Keratinocyte (primary cell): ENCODE data around the gene GTF2H1.

Experiments used
- CTCF ChIP-seq, 3 experiments: IDR thresholded peaks in 1 of 3; conservative IDR thresholded peaks in 1 of 3; optimal IDR thresholded peaks in 1 of 3; 2 replicates in 2 of 3; 3 replicates in 1 of 3; pipeline versions ENCODE3 to v1.5.1; 2011; ENCODE audit warnings: low read length in 3 of 3, mild to moderate bottlenecking in 3 of 3, moderate library complexity in 2 of 3, control low read depth in 1 of 3, inconsistent platforms in 1 of 3; ENCODE audit not compliant: insufficient read depth in 2 of 3; ENCODE audit errors: extremely low read depth in 1 of 3
- EZH2 ChIP-seq: IDR thresholded peaks from one replicate; pipeline ENCODE4 v1.6.1; 2012; ENCODE audit warnings: inconsistent platforms, mild to moderate bottlenecking, low read length, moderate library complexity

DNA sequence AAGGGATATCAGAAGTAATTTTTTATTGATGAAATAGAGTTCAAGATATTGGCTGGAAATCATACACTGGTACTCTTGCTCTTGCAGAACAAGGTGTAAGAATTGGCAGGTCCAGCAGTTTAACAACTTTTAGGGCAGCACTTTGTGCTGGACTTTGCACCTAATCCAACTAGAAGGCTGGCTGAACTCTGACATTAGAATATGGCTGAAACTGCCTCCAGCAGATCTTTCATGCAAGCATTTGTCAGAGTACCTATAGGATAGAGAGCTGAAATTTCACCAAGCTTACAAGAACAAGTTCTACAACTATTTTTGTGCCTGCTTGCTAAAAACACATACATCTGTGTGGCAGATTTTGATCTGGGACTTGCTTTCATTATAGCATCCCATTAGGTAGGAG is 17.6 kb upstream of the GTF2H1 start:
- no peak for TF ChIP-seq CTCF (optimal IDR thresholded peaks at IDR 0.05 in 1 of 3, IDR thresholded peaks at IDR 0.05 in 1 of 3, conservative IDR thresholded peaks at IDR 0.05 in 1 of 3; ENCODE audit: extremely low read depth in 1 of 3, insufficient read depth in 2 of 3, low read length in 3 of 3)
- TF ChIP-seq EZH2: no peak
